ENCODE results near the gene NACC1. TPM values are rescaled to one million over a fixed set of nuclear protein-coding genes. Genes with fewer than 3 reads are reported as not detected.

Gene NACC1
- total RNA-seq, 1 experiment from 2014 or later: 237 TPM

DNA sequence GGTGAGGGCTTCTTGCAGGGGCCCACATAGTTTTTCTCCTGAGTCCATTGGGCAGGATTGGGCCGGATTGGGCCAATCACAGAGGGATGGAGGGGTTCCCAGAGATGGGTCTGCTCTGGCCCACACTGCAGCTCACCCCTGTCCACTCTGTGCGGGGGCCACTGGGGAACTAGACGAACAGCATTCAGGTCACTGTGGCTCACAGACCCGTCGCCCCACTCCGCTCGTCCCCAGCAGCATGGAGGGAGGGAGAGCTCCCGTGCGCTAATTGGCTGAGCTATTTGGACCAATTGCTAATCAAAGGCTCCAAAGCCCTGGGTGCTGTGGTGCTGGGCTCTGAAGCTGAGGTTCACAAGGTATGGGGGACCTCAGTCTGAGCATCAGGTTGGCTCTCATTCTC is 11.3 kb downstream of the NACC1 start (continued):
- TF ChIP-seq ZNF532 (CRISPR knock-in tag; IDR thresholded peaks at IDR 0.05; ENCODE audit: borderline replicate concordance) (no peak), E2F5 (CRISPR knock-in tag; IDR thresholded peaks at IDR 0.05) (no peak), ZNF232 (CRISPR knock-in tag; IDR thresholded peaks at IDR 0.05) (no peak)

DNA sequence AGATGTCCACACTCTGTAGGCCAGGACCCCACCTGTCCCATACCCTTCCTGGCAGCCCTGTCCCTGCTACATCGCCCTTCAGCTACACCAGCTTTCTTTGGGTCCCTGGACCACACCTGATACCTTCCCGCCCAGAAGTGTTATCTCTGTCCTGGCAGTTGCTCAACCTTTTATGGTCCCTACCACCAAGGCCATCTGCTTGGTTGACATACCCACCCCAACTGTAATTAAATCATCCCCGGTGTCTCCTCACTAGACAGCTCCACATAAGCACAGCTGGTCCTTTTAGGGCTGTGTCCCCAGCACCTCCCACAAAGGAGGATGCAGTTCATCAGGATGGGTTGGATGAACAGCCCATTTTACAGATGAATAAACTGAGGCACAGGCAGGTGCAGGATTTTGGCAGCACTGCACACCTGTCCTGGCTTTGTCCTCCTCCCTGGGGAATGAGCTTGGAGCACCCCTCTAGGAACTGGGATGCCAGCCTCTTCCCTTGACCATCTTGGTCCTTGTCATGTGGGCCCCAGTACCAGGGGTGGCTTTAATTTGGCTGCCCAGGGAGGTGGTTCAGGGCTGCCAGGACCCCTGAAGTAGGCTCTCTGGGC is 12.9 kb downstream of the NACC1 start:
- H3K36me3 Mint-ChIP-seq: peaks cover 15% of the 10 kb centered on the region
- ATAC-seq (no peak), DNase-seq (ENCODE audit: low spot score) (no peak)
- ChIA-PET POLR2A (no interaction called here), CTCF (interaction anchor here (1.0 kb wide), 1 partner anchor 71 kb away, joined by 3 read pairs; no protein-coding TSS in a partner anchor)
- H3K4me1 Mint-ChIP-seq: no peaks in the 10 kb centered on the region
- H3K27me3 Mint-ChIP-seq (ENCODE audit: low read depth): no peaks in the 10 kb centered on the region
- no peak overlapping the region for H3K27ac Mint-ChIP-seq
- H3K4me3 Mint-ChIP-seq: no peak overlapping the region
- no peaks in the 10 kb centered on the region for H3K9me3 Mint-ChIP-seq
- TF ChIP-seq ZBTB21 (CRISPR knock-in tag; IDR thresholded peaks at IDR 0.05; ENCODE audit: borderline replicate concordance): no peak
- TF ChIP-seq, protein P1, sequence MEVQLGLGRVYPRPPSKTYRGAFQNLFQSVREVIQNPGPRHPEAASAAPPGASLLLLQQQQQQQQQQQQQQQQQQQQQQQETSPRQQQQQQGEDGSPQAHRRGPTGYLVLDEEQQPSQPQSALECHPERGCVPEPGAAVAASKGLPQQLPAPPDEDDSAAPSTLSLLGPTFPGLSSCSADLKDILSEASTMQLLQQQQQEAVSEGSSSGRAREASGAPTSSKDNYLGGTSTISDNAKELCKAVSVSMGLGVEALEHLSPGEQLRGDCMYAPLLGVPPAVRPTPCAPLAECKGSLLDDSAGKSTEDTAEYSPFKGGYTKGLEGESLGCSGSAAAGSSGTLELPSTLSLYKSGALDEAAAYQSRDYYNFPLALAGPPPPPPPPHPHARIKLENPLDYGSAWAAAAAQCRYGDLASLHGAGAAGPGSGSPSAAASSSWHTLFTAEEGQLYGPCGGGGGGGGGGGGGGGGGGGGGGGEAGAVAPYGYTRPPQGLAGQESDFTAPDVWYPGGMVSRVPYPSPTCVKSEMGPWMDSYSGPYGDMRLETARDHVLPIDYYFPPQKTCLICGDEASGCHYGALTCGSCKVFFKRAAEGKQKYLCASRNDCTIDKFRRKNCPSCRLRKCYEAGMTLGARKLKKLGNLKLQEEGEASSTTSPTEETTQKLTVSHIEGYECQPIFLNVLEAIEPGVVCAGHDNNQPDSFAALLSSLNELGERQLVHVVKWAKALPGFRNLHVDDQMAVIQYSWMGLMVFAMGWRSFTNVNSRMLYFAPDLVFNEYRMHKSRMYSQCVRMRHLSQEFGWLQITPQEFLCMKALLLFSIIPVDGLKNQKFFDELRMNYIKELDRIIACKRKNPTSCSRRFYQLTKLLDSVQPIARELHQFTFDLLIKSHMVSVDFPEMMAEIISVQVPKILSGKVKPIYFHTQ (CRISPR knock-in tag; IDR thresholded peaks at IDR 0.05): peak; percentile 32; the same call in 1 of the 2 replicates

GRCh38 chr19:13132471-13133180 is 14.6 kb downstream of the NACC1 start:
- no peak for TF ChIP-seq USF1 (CRISPR knock-in tag; IDR thresholded peaks at IDR 0.05)
- TF ChIP-seq ZNF396 (CRISPR knock-in tag; IDR thresholded peaks at IDR 0.05; ENCODE audit: borderline replicate concordance): no peak
- TF ChIP-seq, protein P2, sequence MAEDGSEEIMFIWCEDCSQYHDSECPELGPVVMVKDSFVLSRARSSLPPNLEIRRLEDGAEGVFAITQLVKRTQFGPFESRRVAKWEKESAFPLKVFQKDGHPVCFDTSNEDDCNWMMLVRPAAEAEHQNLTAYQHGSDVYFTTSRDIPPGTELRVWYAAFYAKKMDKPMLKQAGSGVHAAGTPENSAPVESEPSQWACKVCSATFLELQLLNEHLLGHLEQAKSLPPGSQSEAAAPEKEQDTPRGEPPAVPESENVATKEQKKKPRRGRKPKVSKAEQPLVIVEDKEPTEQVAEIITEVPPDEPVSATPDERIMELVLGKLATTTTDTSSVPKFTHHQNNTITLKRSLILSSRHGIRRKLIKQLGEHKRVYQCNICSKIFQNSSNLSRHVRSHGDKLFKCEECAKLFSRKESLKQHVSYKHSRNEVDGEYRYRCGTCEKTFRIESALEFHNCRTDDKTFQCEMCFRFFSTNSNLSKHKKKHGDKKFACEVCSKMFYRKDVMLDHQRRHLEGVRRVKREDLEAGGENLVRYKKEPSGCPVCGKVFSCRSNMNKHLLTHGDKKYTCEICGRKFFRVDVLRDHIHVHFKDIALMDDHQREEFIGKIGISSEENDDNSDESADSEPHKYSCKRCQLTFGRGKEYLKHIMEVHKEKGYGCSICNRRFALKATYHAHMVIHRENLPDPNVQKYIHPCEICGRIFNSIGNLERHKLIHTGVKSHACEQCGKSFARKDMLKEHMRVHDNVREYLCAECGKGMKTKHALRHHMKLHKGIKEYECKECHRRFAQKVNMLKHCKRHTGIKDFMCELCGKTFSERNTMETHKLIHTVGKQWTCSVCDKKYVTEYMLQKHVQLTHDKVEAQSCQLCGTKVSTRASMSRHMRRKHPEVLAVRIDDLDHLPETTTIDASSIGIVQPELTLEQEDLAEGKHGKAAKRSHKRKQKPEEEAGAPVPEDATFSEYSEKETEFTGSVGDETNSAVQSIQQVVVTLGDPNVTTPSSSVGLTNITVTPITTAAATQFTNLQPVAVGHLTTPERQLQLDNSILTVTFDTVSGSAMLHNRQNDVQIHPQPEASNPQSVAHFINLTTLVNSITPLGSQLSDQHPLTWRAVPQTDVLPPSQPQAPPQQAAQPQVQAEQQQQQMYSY (CRISPR knock-in tag; IDR thresholded peaks at IDR 0.05): 0 out of 2 replicates have a peak, but pooled peaks have one; percentile 41
- Mint-ChIP-seq H3K4me1 (no peaks in the 10 kb centered on the region), H3K27me3 (ENCODE audit: low read depth) (no peaks in the 10 kb centered on the region), H3K4me3 (no peak overlapping the region), H3K9me3 (no peaks in the 10 kb centered on the region), H3K36me3 (peaks cover 26% of the 10 kb centered on the region), H3K27ac (peak overlapping the region; percentile 15)
- CTCF ChIA-PET: interaction anchor here (0.5 to 2.1 kb wide), 4 partner anchors 15 to 1519 kb away, joined by 3 to 7 read pairs (median 4); no protein-coding TSS in a partner anchor
- POLR2A ChIA-PET: interaction anchor here (0.6 to 2.0 kb wide), 3 partner anchors 15 to 121 kb away, joined by 3 to 5 read pairs (median 3); partner anchors contain the start of genes IER2, NACC1 and STX10
- DNase-seq (ENCODE audit: low spot score): no peak
- ATAC-seq: no peak
